ENCODE measurements around the gene GALK1. TPM values are rescaled to one million over a fixed set of nuclear protein-coding genes. Genes with fewer than 3 reads are reported as not detected.

Gene GALK1
- total RNA-seq, 1 donor from 2014 or later = 13.4 TPM

- no peak for FAIRE-seq
- H3K4me3 ChIP-seq (ENCODE audit: low read depth, low read length) = no peak overlapping the region
- peaks cover 65% of the 10 kb centered on the region for H3K36me3 ChIP-seq (ENCODE audit: control insufficient read depth, insufficient read depth, low read length)
- no peak for DNase-seq (ENCODE audit: low read depth)
- TF ChIP-seq CTCF (IDR thresholded peaks at IDR 0.05; ENCODE audit: insufficient read depth, low read length, severe bottlenecking) = no peak
- H3K27me3 ChIP-seq (ENCODE audit: control insufficient read depth, insufficient read depth, low read length) = no peaks in the 10 kb centered on the region
These were observed 14.2 kb downstream of the GALK1 start for GRCh38 chr17:75750661-75751423.

GRCh38 chr17:75749545-75750389, 15.2 kb downstream of the GALK1 start:
- no peak for FAIRE-seq
- no peak overlapping the region for H3K4me3 ChIP-seq (ENCODE audit: low read depth, low read length)
- peak; percentile 33 for DNase-seq (ENCODE audit: low read depth)

GRCh38 chr17:75748706-75749105, 16.3 kb downstream of the GALK1 start:
- DNase-seq (ENCODE audit: low read depth) (no peak), FAIRE-seq (no peak)
- peaks cover 60% of the 10 kb centered on the region for H3K36me3 ChIP-seq (ENCODE audit: control insufficient read depth, insufficient read depth, low read length)
- no peak for TF ChIP-seq CTCF (IDR thresholded peaks at IDR 0.05; ENCODE audit: insufficient read depth, low read length, severe bottlenecking)
- H3K4me3 ChIP-seq (ENCODE audit: low read depth, low read length) = no peak overlapping the region
- no peaks in the 10 kb centered on the region for H3K27me3 ChIP-seq (ENCODE audit: control insufficient read depth, insufficient read depth, low read length)

More at GRCh38 chr17:75749545-75750389, 15.2 kb downstream of the GALK1 start:
- Histone ChIP-seq H3K36me3 (ENCODE audit: control insufficient read depth, insufficient read depth, low read length) (peaks cover 62% of the 10 kb centered on the region), H3K27me3 (ENCODE audit: control insufficient read depth, insufficient read depth, low read length) (no peaks in the 10 kb centered on the region)
- TF ChIP-seq CTCF (IDR thresholded peaks at IDR 0.05; ENCODE audit: insufficient read depth, low read length, severe bottlenecking) = peak; percentile 89

GRCh38 chr17:75743625-75744206, 21.3 kb downstream of the GALK1 start:
- Histone ChIP-seq H3K27me3 (ENCODE audit: control insufficient read depth, insufficient read depth, low read length) (no peaks in the 10 kb centered on the region), H3K4me3 (ENCODE audit: low read depth, low read length) (no peak overlapping the region), H3K36me3 (ENCODE audit: control insufficient read depth, insufficient read depth, low read length) (peaks cover 57% of the 10 kb centered on the region)
- no peak for TF ChIP-seq CTCF (IDR thresholded peaks at IDR 0.05; ENCODE audit: insufficient read depth, low read length, severe bottlenecking)
- DNase-seq (ENCODE audit: low read depth) = no peak
- no peak for FAIRE-seq

- H3K4me3 ChIP-seq (ENCODE audit: low read depth, low read length) = no peak overlapping the region
- H3K36me3 ChIP-seq (ENCODE audit: control insufficient read depth, insufficient read depth, low read length) = peaks cover 61% of the 10 kb centered on the region
- FAIRE-seq = no peak
- no peak for TF ChIP-seq CTCF (IDR thresholded peaks at IDR 0.05; ENCODE audit: insufficient read depth, low read length, severe bottlenecking)
- no peaks in the 10 kb centered on the region for H3K27me3 ChIP-seq (ENCODE audit: control insufficient read depth, insufficient read depth, low read length)
- no peak for DNase-seq (ENCODE audit: low read depth)
These were observed 22.7 kb downstream of the GALK1 start for GRCh38 chr17:75742337-75742736.
